ENCODE data around the gene ZBTB16.
"Not testable (repeated sequence)": the region's sequence is repeated elsewhere in the genome, so short reads cannot be mapped to it uniquely, and the experiment has no call there.

The ZBTB16 gene

DNA sequence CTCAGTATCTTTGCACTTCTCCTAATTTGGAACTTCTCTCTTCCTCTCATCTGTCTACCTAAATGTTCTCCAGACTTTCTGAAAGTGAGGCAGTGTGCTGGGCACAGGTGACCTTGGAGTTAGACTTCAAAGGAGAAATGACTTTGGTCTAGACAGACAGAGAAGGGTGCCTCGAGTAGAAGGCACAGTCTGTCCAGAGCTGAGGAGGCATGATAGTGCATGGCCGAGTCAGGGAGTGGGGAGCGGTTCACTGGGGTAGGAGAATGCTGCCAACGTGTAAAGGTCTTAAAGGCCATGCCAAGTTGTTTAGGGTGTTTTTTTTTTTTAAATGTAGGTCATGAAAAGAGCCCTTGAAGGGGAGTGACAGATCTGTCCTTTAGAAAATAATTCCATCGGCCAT is 17.3 kb upstream of the ZBTB16 start:
- DNase-seq (ENCODE audit: low spot score), result no peak

DNA sequence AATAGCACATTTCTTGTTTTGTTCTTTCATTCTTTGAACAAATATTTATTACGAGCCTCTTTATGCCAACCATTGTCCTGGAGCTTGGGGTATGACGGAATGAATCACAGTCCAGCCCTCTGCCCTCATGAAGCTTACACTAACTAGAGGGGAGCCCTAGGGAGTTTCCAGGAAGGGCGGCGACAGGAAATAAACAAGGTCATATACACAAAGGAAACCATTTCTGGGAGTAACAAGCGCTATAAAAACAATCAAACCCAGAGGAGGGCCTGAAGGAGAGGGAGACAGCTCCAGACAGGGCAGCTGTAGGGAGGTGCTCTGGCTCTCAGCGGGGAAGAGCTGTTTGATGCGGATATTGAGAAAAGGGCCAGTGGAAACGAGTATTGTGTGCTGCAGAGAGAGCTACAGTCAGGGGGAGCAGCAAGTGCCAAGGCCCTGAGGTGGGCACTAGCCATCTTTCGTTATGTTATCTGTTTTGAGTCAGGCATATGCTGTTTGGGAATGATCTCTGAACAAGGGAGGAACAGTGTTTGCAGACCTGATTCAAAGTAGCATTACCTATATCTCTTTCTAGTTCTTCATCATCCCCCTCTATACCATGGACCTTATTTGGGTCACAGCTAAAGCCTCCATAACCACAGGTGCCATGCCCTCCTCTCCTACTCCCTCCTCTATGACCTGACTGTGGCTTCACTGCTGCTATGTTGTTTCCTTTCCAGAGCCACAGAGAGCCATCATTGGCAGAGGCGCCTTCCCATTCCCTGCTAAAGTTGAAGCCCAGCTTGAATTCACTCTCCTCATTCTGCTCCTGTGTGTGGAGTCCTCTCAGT is 15.3 kb upstream of the ZBTB16 start:
- DNase-seq (ENCODE audit: low spot score), result no peak

DNA sequence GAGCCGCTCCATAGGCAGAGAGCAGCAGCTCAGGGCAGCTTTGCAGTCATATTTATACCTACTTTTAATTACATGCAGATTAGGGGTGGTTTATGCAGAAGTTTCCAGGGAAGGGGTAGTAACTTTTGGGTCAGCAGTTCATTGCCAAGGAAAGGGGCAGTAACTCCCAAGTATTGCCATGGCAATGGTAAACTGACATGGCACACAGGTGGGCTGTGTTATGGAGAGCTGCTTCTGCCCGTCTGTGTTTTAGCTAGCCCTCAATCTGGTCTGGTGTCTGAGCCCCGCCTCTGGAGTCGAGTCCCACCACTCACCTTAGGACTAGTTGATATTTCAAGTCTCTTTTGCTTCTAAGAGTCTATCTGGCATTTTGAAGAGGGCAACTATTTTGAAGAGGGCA is 12.2 kb upstream of the ZBTB16 start:
- no peak for DNase-seq (ENCODE audit: low spot score)

DNA sequence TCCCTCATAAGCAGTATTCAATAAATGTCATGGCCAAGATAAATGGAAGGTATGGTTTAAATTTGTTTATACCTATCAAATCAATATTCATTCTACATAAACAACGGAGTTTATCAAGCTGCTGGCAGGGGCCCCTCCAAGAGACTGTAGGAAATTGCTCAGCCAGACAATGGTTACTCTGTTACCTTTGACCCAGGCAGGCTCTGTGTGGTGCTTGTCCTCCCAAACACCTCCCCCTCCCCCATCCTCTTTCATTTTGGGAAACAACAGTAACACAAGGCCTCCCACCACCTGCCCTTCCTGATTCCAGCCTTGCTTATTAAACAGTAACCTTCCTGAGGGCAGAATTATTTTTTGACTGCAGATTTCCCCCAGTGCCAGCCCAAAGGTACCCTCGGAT is 10.5 kb upstream of the ZBTB16 start:
- DNase-seq (ENCODE audit: low spot score), result no peak

DNA sequence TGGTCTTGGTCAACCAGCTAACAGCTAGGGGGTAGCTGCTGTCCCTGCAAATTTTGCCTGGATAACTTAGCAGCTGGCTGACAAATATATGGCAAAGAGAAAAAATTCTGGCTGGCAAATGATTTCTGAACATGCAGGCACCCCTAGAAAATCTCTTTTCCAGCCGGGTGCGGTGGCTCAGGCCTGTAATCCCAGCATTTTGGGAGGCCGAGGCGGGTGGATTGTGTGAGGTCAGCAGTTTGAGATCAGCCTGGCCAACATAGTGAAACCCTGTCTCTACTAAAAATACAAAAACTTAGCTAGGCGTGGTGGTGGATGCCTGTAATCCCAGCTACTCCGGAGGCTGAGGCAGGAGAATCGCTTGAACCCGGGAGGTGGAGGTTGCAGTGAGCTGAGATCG is 9.7 kb upstream of the ZBTB16 start:
- DNase-seq (ENCODE audit: low spot score), result not testable (repeated sequence)

DNA sequence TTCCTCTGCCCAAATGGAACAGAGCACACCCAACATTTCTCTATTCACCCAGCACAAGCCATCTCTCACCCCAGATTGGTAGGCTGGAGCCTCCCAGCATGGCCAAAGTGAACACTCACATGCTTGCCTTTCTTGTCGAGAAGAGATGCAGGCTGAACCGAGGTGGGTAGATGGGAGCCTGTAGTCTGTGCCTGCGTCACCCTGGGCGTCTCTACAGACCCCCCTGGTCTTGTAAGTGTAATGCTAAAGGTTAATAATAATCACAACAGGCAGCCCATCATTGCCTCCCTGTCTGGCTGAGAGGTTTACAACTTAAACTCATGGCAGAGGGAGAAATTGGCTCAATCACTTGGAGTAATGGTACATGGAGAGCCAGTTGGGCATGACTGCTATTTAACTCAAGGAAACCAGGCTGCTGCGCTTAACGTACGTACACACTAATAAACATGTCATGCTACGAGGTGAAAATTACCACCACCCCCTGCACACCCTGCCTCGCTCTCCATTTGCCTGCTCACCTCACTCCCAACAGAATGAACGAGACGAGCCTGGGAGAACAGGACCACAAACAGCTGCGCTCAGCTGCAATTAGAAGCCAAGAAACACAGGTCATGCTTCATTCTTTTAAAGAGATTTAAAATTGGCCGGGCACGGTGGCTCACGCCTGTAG is 9.1 kb upstream of the ZBTB16 start:
- DNase-seq (ENCODE audit: low spot score), result no peak

DNA sequence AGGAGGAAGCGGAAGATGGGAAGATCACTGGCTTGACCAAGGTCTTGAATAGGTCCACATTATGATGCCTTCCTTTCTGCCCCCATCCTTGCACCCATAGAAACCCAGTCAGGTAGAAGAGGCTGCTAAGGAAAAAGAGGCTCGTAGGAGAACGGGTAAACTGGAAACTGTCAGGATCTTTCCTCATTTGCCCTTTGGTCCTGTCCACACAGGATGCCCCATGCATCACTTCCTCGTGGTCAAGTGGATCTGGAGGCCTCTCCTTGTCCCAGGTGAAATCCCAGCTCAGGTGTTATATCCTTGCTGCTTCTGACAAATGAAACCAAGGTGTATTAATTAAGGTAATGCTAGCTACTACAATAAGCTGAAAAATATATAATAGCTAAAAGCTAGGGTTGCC is 8.0 kb upstream of the ZBTB16 start:
- DNase-seq (ENCODE audit: low spot score), result no peak

DNA sequence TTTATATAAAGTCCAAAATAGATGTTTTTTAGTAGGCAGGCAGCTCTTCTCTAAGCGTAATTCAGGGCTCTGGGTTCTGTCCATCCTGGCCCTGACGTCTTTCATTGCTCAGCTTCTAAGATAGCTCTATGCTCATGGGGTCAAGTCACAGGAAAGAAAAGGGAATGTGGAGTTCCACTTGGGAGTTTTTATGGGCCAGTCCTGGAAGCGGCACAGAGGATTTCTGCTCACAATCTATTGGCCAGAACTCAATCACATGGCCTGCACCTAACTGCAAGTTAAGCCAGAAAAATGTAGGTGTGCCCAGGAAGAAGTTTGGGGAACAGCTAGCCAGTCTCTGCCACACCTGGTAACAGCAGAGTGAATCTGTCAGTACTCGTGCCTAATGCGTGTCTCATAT is 7.4 kb upstream of the ZBTB16 start:
- DNase-seq (ENCODE audit: low spot score), result no peak

DNA sequence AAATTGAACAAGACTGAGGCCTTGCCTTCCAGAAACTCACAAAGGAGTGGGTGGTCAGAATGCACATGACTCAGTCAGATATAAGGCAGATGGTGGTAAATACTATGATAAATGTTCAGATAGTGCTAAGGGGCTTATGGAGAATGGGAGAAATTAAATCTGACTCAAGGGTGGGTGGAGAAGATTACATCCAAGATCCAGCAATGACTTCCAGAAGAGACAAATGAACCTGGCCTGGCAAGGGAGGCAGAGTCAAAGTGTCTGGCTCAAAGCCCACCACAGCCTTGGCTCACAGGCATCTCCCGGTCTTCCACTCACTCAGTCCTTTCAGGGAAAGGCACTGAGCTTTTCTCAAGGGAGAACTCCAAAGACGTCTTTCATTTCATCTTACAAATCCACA is 6.1 kb upstream of the ZBTB16 start:
- no peak for DNase-seq (ENCODE audit: low spot score)

DNA sequence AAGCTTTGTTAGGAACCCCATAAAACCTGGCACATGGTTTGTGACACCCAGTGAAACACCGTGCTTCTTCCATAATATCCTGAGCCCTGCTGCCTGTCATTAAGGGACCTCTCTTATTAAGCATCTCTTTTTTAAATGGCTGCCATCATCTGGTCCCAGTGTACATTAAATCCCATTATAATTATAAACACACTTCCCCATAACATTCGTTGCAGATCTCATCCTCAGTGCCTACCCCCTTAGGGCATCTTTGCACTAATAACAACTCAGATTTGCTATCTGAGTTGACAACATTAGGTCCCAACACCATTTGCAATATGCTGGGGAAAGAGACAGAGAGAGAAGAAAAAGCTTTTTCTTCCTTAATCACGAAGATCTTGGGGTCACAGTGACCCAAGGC is 4.7 kb upstream of the ZBTB16 start:
- DNase-seq (ENCODE audit: low spot score), result no peak

DNA sequence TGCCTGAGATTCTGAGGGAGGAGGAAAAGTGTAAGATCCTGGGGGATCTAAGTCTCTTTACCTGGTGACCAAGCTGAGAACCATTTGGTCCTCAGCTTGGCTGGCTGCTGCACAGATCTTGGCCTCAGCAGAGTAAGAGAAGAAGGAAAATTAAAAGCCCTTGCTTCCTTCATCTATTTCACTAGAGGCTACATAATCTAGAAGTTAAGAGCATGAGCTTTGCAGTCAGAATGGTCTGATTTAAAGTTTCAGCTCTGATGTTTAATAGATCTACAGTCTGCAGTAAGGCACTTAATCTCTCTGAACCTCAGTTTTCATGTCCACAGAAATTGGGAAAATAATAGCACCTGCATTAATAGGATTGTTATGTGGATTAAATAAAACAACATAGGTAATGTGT is 3.1 kb upstream of the ZBTB16 start:
- DNase-seq (ENCODE audit: low spot score), result no peak

DNA sequence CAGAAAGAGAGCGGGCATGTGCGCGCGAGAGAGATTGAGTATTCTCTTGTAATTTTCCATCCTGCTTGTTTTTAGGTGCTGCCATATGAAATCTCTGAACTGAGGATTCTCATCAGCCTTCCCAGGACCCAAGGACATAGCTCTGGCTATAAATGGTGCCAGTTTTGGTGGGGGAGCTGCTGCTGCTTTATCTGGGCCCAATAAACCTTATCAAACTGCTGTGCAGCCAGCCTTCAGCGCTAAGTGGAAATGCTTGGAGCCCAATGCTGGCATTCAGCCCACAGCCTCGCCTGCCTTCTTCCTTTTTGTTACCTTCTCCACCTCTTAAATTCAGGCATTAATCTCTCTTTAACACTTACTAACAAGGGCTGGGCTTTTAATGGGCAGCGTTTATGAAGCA is 2.4 kb upstream of the ZBTB16 start:
- no peak for DNase-seq (ENCODE audit: low spot score)

DNA sequence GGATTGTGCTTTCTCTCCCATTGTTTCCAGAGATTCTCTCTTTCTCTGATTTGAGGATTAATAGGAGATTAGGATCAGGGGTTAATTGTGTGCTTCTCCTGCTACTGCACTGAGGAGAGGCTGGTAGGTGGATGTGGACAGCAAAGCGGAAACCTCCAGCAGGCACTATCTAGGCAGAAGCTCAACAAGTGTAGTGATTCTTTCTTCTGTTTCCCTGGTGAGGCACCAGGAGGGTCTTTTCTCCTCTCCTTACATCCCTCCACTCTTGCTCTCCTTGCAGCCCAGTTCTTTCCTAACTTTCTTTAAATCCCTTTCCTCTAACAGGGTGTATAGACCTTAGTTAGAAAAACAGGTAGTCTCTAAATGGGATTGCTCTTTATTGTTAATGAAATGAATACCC is 1.9 kb upstream of the ZBTB16 start:
- no peak for DNase-seq (ENCODE audit: low spot score)

DNA sequence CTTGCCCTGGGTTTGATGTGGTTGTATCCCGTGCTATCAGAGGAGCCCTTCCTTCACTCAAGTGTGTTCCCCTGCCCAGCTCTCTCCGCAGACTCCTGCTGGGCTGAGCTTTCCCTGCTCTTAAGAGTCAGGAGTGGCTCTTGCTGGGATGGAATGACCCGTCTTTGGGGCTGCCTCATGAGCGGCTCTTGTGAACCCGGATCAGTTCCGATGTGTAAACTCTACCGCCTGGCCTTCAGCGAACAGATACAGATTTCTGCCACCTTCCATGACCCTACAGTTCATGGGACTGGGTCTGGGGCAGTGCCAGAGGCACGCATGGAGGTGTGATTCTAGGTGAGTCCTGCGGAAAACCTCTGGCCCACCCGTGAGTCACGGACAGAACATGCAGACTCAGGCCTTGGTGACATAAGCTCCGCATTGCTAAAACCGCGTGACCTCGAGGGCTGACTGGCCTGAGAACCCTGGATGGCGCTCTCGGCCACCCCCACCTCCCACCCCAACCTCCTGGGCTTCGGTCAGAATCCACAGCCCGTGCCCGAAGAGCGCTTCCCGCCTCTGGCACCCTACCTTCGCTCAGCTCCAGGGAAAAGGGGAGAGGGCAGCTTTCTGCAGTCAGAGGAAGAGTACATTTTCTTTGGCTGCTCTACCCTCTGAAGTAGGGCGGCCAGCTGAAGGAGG is 1.3 kb upstream of the ZBTB16 start:
- no peak for DNase-seq (ENCODE audit: low spot score)

DNA sequence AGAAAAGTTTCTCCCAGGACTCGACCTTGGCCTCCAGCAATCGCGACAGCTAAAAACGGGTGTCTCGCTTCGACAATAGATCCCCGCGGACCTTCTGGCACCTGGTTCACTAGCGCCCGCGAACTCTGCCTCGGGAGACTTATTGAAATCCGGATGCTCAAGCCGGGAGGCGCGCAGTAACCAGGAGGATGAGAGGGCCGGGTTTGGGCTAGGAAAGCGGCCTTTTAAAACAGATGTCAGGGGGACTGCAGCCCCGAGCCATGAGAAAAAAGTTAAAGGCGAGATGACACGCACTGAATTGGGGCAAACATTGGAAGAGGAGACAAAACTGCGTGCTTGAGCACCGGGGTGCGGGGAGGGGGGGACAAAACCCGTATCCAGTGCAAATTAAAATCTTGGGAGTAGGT is 637 bp upstream of the ZBTB16 start:
- no peak for DNase-seq (ENCODE audit: low spot score)

DNA sequence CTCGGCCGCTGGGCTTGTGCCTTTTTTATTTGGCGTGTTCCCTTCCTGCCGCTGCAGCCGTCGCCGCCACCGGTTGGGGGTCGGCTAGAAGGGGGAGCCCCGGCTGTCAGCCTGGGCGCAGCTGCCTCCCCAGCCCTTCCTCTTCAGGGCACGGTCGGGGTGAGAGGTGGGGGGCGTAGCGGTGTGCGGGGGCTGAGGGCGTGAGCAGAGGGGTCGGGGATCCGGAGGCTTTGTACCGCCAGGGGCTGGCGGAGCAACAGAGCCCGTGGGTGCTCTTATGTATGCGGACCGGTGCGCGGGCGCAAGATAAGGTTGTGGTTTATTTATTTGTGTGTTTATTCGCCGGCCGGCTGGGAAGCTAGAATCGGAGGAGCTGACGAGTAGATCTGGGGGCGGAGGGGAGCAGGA is 477 bp downstream of the ZBTB16 start:
- DNase-seq (ENCODE audit: low spot score), result no peak

DNA sequence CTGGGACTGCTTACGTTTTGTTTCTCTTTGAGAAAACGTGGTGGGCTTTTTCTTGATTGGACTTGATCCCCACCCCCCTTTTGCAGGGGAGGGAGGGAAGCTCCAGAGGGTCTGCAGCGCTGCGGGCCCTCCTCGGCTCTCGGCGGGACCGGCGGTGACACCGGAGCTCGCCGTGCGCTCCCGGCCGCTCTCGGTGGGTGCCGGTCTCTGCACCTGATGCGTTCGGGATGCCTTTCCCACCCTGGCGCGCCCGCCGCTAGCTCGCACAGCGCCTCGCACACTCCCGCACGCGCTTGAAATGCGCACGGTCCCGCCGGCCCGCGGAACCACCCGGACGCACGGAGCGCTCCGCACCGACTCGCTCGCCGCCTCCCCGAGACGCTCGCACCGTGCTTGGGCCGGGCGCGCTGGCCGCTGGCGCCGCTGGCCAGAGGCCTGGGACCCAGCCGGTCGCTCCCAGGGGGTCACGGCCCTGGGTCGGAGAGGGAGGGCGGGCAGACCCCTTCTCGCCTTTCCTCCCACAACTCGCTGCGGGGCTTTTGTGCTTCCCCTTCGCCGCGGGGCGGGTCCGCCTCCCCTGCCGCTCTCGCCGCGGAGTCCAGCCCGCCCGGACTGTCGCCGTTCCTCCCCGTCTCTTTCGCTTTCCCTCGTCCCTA is 1.0 kb downstream of the ZBTB16 start:
- DNase-seq (ENCODE audit: low spot score), result no peak

DNA sequence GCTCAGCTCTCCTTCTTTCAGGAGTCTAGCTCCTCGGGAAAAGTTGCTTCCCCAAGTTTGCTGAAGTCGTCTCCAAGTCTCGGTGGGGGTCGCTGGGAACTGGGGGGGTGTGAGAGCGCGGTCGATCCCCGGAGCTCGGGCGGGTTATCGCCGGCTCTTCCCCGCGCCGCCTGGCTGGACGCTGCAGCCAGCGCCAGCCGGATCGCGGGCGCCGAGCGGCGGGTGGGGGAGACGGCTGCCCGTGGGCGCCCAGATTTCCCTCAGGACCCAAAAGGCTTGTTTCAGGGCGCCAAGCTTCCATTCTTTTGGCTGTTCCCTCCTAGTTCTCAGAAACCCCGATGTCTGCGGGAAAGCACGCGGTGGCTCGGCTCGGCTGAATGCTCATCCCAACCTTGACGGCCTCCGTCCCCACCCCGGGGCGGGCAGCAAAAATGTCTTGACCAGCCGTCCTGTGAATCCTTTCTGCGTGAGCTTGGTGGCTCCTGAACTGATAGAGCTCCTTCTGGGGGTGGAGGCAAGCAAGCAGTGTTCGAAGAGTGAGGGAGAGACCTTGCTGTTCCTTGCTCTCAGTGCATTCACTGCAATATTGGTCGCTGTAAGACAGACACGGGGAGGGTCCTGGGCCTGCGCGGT is 1.7 kb downstream of the ZBTB16 start:
- DNase-seq (ENCODE audit: low spot score), result no peak

DNA sequence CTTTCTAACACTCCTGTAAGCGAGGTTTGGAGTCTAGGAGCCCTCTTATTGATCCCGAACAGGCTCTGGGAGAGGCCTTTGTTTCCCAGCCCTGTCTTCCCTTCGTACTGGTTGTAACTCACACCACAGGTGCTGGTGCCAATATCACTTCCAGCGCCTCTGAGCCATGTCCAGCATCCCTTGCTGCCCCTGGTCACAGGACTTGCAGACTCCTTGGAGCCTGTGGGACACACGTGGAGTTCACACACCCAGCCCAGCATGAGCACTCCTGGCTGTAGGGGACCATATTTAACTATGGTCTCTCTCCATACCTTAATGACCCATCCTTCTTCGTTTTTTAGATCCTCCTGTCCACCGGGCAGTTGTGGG is 2.2 kb downstream of the ZBTB16 start:
- no peak for DNase-seq (ENCODE audit: low spot score)

DNA sequence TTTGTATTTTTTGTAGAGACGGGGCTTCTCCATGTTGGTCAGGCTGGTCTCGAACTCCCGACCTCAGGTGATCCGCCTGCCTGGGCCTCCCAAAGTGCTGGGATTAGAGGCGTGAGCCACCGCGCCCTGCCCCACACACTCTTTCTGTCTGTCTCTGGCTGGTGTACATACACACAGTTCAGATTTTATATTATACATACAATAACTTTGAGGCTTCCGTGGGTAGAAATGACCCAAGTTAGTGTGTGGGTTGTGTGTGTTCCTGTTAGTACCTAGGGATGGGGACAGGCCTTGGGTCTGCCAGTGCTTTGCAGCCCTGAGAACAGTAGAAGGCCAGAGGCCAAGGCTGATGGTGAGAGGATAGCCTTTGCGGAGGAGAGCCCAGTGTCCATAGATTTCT is 2.8 kb downstream of the ZBTB16 start:
- DNase-seq (ENCODE audit: low spot score), result no peak

DNA sequence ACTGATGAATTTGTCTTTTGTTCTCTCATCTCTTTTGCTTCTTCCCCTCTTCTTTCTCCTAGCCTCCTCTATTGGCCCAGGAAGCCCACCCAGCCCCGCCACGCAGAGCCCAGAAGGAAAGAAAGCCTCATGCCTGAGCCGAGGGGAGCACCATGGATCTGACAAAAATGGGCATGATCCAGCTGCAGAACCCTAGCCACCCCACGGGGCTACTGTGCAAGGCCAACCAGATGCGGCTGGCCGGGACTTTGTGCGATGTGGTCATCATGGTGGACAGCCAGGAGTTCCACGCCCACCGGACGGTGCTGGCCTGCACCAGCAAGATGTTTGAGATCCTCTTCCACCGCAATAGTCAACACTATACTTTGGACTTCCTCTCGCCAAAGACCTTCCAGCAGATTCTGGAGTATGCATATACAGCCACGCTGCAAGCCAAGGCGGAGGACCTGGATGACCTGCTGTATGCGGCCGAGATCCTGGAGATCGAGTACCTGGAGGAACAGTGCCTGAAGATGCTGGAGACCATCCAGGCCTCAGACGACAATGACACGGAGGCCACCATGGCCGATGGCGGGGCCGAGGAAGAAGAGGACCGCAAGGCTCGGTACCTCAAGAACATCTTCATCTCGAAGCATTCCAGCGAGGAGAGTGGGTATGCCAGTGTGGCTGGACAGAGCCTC is 3.8 kb downstream of the ZBTB16 start:
- DNase-seq (ENCODE audit: low spot score), result no peak

DNA sequence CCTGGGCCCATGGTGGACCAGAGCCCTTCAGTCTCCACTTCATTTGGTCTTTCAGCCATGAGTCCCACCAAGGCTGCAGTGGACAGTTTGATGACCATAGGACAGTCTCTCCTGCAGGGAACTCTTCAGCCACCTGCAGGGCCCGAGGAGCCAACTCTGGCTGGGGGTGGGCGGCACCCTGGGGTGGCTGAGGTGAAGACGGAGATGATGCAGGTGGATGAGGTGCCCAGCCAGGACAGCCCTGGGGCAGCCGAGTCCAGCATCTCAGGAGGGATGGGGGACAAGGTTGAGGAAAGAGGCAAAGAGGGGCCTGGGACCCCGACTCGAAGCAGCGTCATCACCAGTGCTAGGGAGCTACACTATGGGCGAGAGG is 4.3 kb downstream of the ZBTB16 start:
- DNase-seq (ENCODE audit: low spot score), result no peak
